K562 (cell line): ENCODE data around the gene CHST12. TPM values are rescaled to one million over a fixed set of nuclear protein-coding genes. Genes with fewer than 3 reads are reported as not detected.
A peak's percentile ranks its signal among the peaks of the same experiment; 100 is the strongest.

Experiments used
- ATAC-seq: fragments of 200-7000 bp; cut with Tn5 transposase; 3 replicates; pipeline ENCODE4 v1.9.1; 2020; ENCODE audit warnings: moderate library complexity
- BruUV-seq: library from RNA; stranded (reverse); fragments of 400-500 nt; replicated peaks from 2 replicates; lab custom pipeline; 2021; lab: Mats Ljungman, UMichigan
- CTCF ChIA-PET: fragments of 300-600 bp; formaldehyde crosslinking; extraction: SDS; loops from one replicate; lab custom pipeline; 2021; ENCODE audit warnings: low intra/inter-chr PET ratio; lab: Yijun Ruan, JAX
- POLR2A ChIA-PET: fragments of 300-600, 350-650 bp; sonication (Branson Sonifier 250); formaldehyde crosslinking; extraction: SDS; loops from one replicate; lab custom pipeline; 2021; ENCODE audit warnings: antibody characterized with exemption, inconsistent platforms; lab: Yijun Ruan, JAX
- DNase-seq, 4 experiments: peaks; one replicate each; pipeline versions ENCODE4 v3.0.0 to v3.0.0-alpha.2; 2011 to 2018; ENCODE audit warnings: low spot score in 3 of 4, mixed read lengths in 3 of 4; ENCODE audit errors: extremely low read depth in 1 of 4
- FAIRE-seq: peaks from 2 replicates; lab custom pipeline; 2011; peaks lifted over from hg19 to GRCh38; lab: Jason Lieb, UNC
- H2AFZ ChIP-seq: 2 replicates; pipeline ENCODE4 v1.6.0; 2011; ENCODE audit warnings: low read depth, low read length, control low read depth, inconsistent platforms
- H3K27ac ChIP-seq: fragments of 200-600 bp; 3 replicates; pipeline ENCODE4 v1.8.0; 2011; ENCODE audit warnings: low read depth, mild to moderate bottlenecking, control low read depth, inconsistent platforms, low read length, moderate library complexity, mixed read lengths; ENCODE audit errors: extremely low read depth
- H3K27me3 ChIP-seq, 2 experiments: fragments of 300-600 bp in 1 of 2; 2 replicates in 1 of 2; 3 replicates in 1 of 2; pipeline versions ENCODE4 v1.6.0 to v1.8.0; 2011; ENCODE audit warnings: inconsistent platforms in 2 of 2, low read length in 2 of 2, mild to moderate bottlenecking in 1 of 2, mixed read lengths in 1 of 2, moderate library complexity in 1 of 2; ENCODE audit not compliant: control insufficient read depth in 2 of 2, insufficient read depth in 2 of 2
- H3K36me3 ChIP-seq: fragments of 300-600 bp; 3 replicates; pipeline ENCODE4 v1.8.0; 2011; ENCODE audit warnings: mild to moderate bottlenecking, low read length, inconsistent platforms; ENCODE audit not compliant: control insufficient read depth, insufficient read depth
- H3K4me1 ChIP-seq, 2 experiments: fragments of 200-600 bp in 1 of 2; replicated peaks in 1 of 2; 2 replicates in 1 of 2; 3 replicates in 1 of 2; pipeline versions ENCODE4 v1.5.1 to v1.8.0; 2011; ENCODE audit warnings: inconsistent platforms in 2 of 2, low read length in 2 of 2, mild to moderate bottlenecking in 1 of 2, mixed read lengths in 1 of 2, moderate library complexity in 1 of 2; ENCODE audit not compliant: control insufficient read depth in 2 of 2, insufficient read depth in 2 of 2
- H3K4me2 ChIP-seq: 2 replicates; pipeline ENCODE4 v1.6.1; 2011; ENCODE audit warnings: low read length, control low read depth, inconsistent platforms, mixed read lengths; ENCODE audit not compliant: insufficient read depth
- H3K4me3 ChIP-seq: fragments of 200-600 bp; sonication (generic), shearing (Covaris generic); 2 replicates; pipeline ENCODE4 v1.5.1; 2016; ENCODE audit warnings: control low read depth, inconsistent platforms
- H3K79me2 ChIP-seq: fragments of 200-600 bp; 3 replicates; pipeline ENCODE4 v1.8.0; 2011; ENCODE audit warnings: low read length, inconsistent platforms; ENCODE audit not compliant: control insufficient read depth, insufficient read depth
- H3K9ac ChIP-seq, 2 experiments: 2 replicates each; pipeline versions ENCODE4 v1.6.0 to v1.6.1; 2011; ENCODE audit warnings: low read depth in 2 of 2, low read length in 2 of 2, control low read depth in 1 of 2, inconsistent platforms in 1 of 2, mild to moderate bottlenecking in 1 of 2, mixed read lengths in 1 of 2; ENCODE audit not compliant: insufficient read depth in 1 of 2
- H3K9me1 ChIP-seq: one replicate; pipeline ENCODE4 v1.6.0; 2011; ENCODE audit warnings: inconsistent platforms, mild to moderate bottlenecking, low read length, moderate library complexity; ENCODE audit not compliant: control insufficient read depth, insufficient read depth
- H3K9me3 ChIP-seq: replicated peaks from 2 replicates; pipeline ENCODE4 v1.5.1; 2011; ENCODE audit warnings: low read depth, low read length, inconsistent platforms; ENCODE audit not compliant: control insufficient read depth, insufficient read depth
- H4K20me1 ChIP-seq: replicated peaks from 2 replicates; pipeline ENCODE4 v1.6.1; 2011; ENCODE audit warnings: low read length, inconsistent platforms, mixed read lengths; ENCODE audit not compliant: control insufficient read depth, insufficient read depth
- CHD2 ChIP-seq: IDR thresholded peaks from 2 replicates; pipeline ENCODE4 v1.6.1; 2011; ENCODE audit warnings: low read depth, low read length
- CREB3L1 ChIP-seq: fragments of 450-650 bp; IDR thresholded peaks from 2 replicates; pipeline ENCODE4 v1.6.1; 2014; ENCODE audit warnings: low read depth, mild to moderate bottlenecking, moderate library complexity, borderline replicate concordance
- POLR2AphosphoS2 ChIP-seq: IDR thresholded peaks from 2 replicates; pipeline ENCODE4 v1.6.1; 2012; ENCODE audit warnings: low read length, improper control_type of control experiment
- RBFOX2 ChIP-seq: fragments of 200-400 bp; formaldehyde crosslinking; IDR thresholded peaks from 2 replicates; pipeline ENCODE4 v1.6.1; 2017; ENCODE audit warnings: low read depth, mild to moderate bottlenecking, low read length, moderate library complexity
- SUPT5H ChIP-seq: fragments of 450-650 bp; IDR thresholded peaks from 2 replicates; pipeline ENCODE4 v1.6.1; 2016
- TBL1XR1 ChIP-seq, 2 experiments: IDR thresholded peaks; 2 replicates each; pipeline ENCODE4 v1.6.1; 2012; ENCODE audit warnings: improper control_type of control experiment in 2 of 2, low read length in 2 of 2, mild to moderate bottlenecking in 1 of 2
- WGBS: fragments of 100-300 bp; shearing (Covaris generic); methylation state at CpG from one replicate; pipeline ENCODE4 v1.1.6; 2016; ENCODE audit warnings: low coverage, mixed read lengths; ENCODE audit not compliant: insufficient coverage; ENCODE audit errors: missing lambda C conversion rate; 5-methylcytosine and 5-hydroxymethylcytosine counted together
- in situ Hi-C: fragments of 300-500 bp; cut with MboI; formaldehyde crosslinking; loops from 4 replicates; pipeline ENCODE4 v1.15.0; 2018; ENCODE audit warnings: inconsistent platforms, mixed read lengths
- intact Hi-C: fragments of 100-400 bp; cut with micrococcal nuclease; formaldehyde crosslinking; loops from 2 replicates; pipeline ENCODE4 v1.14.2; 2022
- polyA plus RNA-seq, 8 experiments: library from polyadenylated mRNA; depleted of rRNA in 4 of 8; stranded (reverse) in 5 of 8; unstranded in 3 of 8; fragments of >200 nt; fragmentation: Nextera tagmentation in 2 of 8; fragmentation: Illumina TruSeq in 1 of 8; extraction: Ambion mirVana in 2 of 8; extraction: Trizol in 1 of 8; gene quantifications; 2 replicates each; pipeline versions ENCODE4 v1.2.1 to v1.2.3, GENCODE V29; 2011 to 2014; ENCODE audit warnings: inconsistent platforms in 1 of 8, missing spikeins in 1 of 8
- total RNA-seq, 7 experiments: library from RNA; depleted of rRNA in 6 of 7; stranded (reverse); fragments of >200 nt in 6 of 7; fragmentation: Illumina TruSeq in 2 of 7; extraction: Trizol in 2 of 7; gene quantifications; 2 replicates each; pipeline versions ENCODE4 v1.2.1 to v1.2.3, GENCODE V29; 2011 to 2021; ENCODE audit warnings: low replicate concordance in 1 of 7

CHST12 gene
- total and polyA plus RNA-seq, 9 of the 15 experiments (the other 6 are each of a cell fraction or from before 2014, with no cell fraction given), result 0.18 to 19.8 (median 3.6) TPM

GRCh38 chr7:2374830-2375728, 28.3 kb upstream of the CHST12 start:
- CTCF ChIA-PET, result no interaction called here
- in situ Hi-C loops (no loop called here), intact Hi-C loops (loop anchor here (10.0 kb wide), 1 partner anchor 60 kb away; no protein-coding TSS in a partner anchor)
- Histone ChIP-seq H3K9ac (no peak overlapping the region), H3K36me3 (peaks cover 96% of the 10 kb centered on the region), H3K27me3 (no peaks in the 10 kb centered on the region), H3K4me1 (peaks cover 0 to 9% of the 10 kb centered on the region in 2 experiments; a peak in 1 of 5 replicates), H3K9me1 (no peaks in the 10 kb centered on the region), H3K27ac (no peak overlapping the region), H3K79me2 (peaks cover 51% of the 10 kb centered on the region), H3K9me3 (no peaks in the 10 kb centered on the region), H3K4me2 (no peak overlapping the region), H4K20me1 (peaks cover 17% of the 10 kb centered on the region), H2AFZ (no peak overlapping the region), H3K4me3 (no peak overlapping the region)
- no peak for DNase-seq
- ATAC-seq, result no peak
- BruUV-seq, result no TSS peak
- TF ChIP-seq POLR2AphosphoS2, result 0 out of 2 replicates have a peak, but pooled peaks have one; percentile 32
- no peak for TF ChIP-seq TBL1XR1 (IDR thresholded peaks at IDR 0.05; ENCODE audit: low read length in 2 of 2)
- TF ChIP-seq SUPT5H, result peak; percentile 37
- TF ChIP-seq RBFOX2, result peak; percentile 25; the same call in 1 of the 2 replicates
- 0 out of 2 replicates have a peak, but pooled peaks have one; percentile 17 for TF ChIP-seq CHD2
- TF ChIP-seq CREB3L1, result no peak
- POLR2A ChIA-PET, result interaction anchor here (0.7 to 2.4 kb wide), 3 partner anchors 9 to 1071 kb away, joined by 3 to 10 read pairs (median 4); no protein-coding TSS in a partner anchor
- no peak for FAIRE-seq
- 96% methylated on average over 26 of the region's 26 CpGs for WGBS
